Caco-2 (cell line): ENCODE measurements around the gene CNKSR1. TPM values are rescaled to one million over a fixed set of nuclear protein-coding genes. Genes with fewer than 3 reads are reported as not detected.

Source experiments
- BruUV-seq: library from RNA; stranded (reverse); fragments of 400-500 nt; replicated peaks from 2 replicates; lab custom pipeline; 2021; lab: Mats Ljungman, UMichigan
- CTCF ChIA-PET: fragments of 300-600 bp; sonication (Branson Sonifier 250); formaldehyde crosslinking; loops from one replicate; lab custom pipeline; 2022; ENCODE audit warnings: antibody characterized with exemption; lab: Charles Lee
- POLR2A ChIA-PET: fragments of 300-600 bp; sonication (Branson Sonifier 250); formaldehyde crosslinking; loops from one replicate; lab custom pipeline; 2022; ENCODE audit warnings: antibody characterized with exemption; lab: Charles Lee
- DNase-seq, 2 experiments: peaks; one replicate each; pipeline versions ENCODE4 v3.0.0 to v3.0.0-alpha.2; 2020 to 2022
- H3K27me3 ChIP-seq: replicated peaks from 2 replicates; pipeline ENCODE4 v1.6.0; 2011; ENCODE audit warnings: low read length; ENCODE audit not compliant: control insufficient read depth, insufficient read depth
- H3K36me3 ChIP-seq: 2 replicates; pipeline ENCODE4 v1.5.1; 2011; ENCODE audit warnings: low read length; ENCODE audit not compliant: control insufficient read depth, insufficient read depth
- H3K4me1 ChIP-seq: fragments of 250-450 bp; sonication (Bioruptor Pico); 2 replicates; pipeline ENCODE4 v1.5.1; 2020; ENCODE audit warnings: mild to moderate bottlenecking
- H3K4me3 ChIP-seq: 2 replicates; pipeline ENCODE4 v1.5.1; 2011; ENCODE audit warnings: low read depth, mild to moderate bottlenecking, control low read depth, low read length
- H3K9me3 ChIP-seq: fragments of 250-450 bp; sonication (Bioruptor Pico); 2 replicates; pipeline ENCODE4 v1.5.1; 2020; ENCODE audit warnings: mild to moderate bottlenecking, moderate library complexity
- H3K27ac Mint-ChIP-seq: one replicate; pipeline ENCODE4 v1.8.0; 2022; ENCODE audit warnings: mixed read lengths; ENCODE audit not compliant: unreplicated experiment
- H3K27me3 Mint-ChIP-seq: one replicate; pipeline ENCODE4 v1.8.0; 2022; ENCODE audit warnings: mixed read lengths; ENCODE audit not compliant: insufficient read depth, unreplicated experiment
- H3K36me3 Mint-ChIP-seq: one replicate; pipeline ENCODE4 v1.8.0; 2022; ENCODE audit warnings: mild to moderate bottlenecking, mixed read lengths; ENCODE audit not compliant: insufficient read depth, unreplicated experiment
- H3K4me1 Mint-ChIP-seq: one replicate; pipeline ENCODE4 v1.8.0; 2022; ENCODE audit warnings: low read depth, mixed read lengths; ENCODE audit not compliant: unreplicated experiment
- H3K4me3 Mint-ChIP-seq: one replicate; pipeline ENCODE4 v1.8.0; 2022; ENCODE audit warnings: mild to moderate bottlenecking, moderate library complexity, mixed read lengths; ENCODE audit not compliant: unreplicated experiment
- H3K9me3 Mint-ChIP-seq: one replicate; pipeline ENCODE4 v1.8.0; 2022; ENCODE audit warnings: mixed read lengths; ENCODE audit not compliant: unreplicated experiment
- CTCF ChIP-seq, 2 experiments: fragments of 200-600 bp in 1 of 2; IDR thresholded peaks; 1 replicate in 1 of 2; 2 replicates in 1 of 2; pipeline versions ENCODE4 v1.5.1 to v1.8.0; 2011 to 2022; ENCODE audit warnings: antibody characterized with exemption in 1 of 2, control low read depth in 1 of 2, inconsistent platforms in 1 of 2, low read depth in 1 of 2, low read length in 1 of 2, mild to moderate bottlenecking in 1 of 2, moderate library complexity in 1 of 2; ENCODE audit not compliant: insufficient read depth in 1 of 2, severe bottlenecking in 1 of 2, unreplicated experiment in 1 of 2
- intact Hi-C: fragments of 100-400 bp; cut with micrococcal nuclease; formaldehyde crosslinking; loops from one replicate; pipeline ENCODE4 v1.10.0; 2022; ENCODE audit not compliant: unreplicated experiment
- total RNA-seq: library from RNA; stranded (reverse); gene quantifications from 2 replicates; pipeline ENCODE4 v1.2.3, GENCODE V29; 2022

CNKSR1 gene
- total RNA-seq, 1 experiment from 2014 or later, result 16.1 TPM

- POLR2A ChIA-PET, result no interaction called here
- no peaks in the 10 kb centered on the region for H3K27me3 Mint-ChIP-seq
- peaks cover 6% of the 10 kb centered on the region for H3K4me1 Mint-ChIP-seq
- no peaks in the 10 kb centered on the region for H3K9me3 ChIP-seq
- peak within 1 kb of the TSS; percentile 79 for H3K4me3 Mint-ChIP-seq
- TF ChIP-seq CTCF (IDR thresholded peaks at IDR 0.05; ENCODE audit: insufficient read depth in 1 of 2, low read depth in 1 of 2, low read length in 1 of 2, severe bottlenecking in 1 of 2, unreplicated experiment in 1 of 2), result no peak
- no peaks in the 10 kb centered on the region for H3K27me3 ChIP-seq
- no peaks in the 10 kb centered on the region for H3K9me3 Mint-ChIP-seq
- peak within 1 kb of the TSS; percentile 84 for H3K27ac Mint-ChIP-seq
- H3K36me3 ChIP-seq, result no peaks in the 10 kb centered on the region
- peaks cover 9% of the 10 kb centered on the region for H3K36me3 Mint-ChIP-seq
- peak within 1 kb of the TSS; percentile 81 for H3K4me3 ChIP-seq
- no TSS peak for BruUV-seq
- no peak for DNase-seq
- intact Hi-C loops, result loop anchor here (1.0 kb wide), 1 partner anchor 66 kb away; the partner anchor contains the start of gene CEP85
- peaks cover 6% of the 10 kb centered on the region; the same call in 1 of the 2 replicates for H3K4me1 ChIP-seq
- CTCF ChIA-PET, result interaction anchor here (0.6 to 2.1 kb wide), 3 partner anchors 10 to 65 kb away, joined by 5 to 58 read pairs (median 8); partner anchors contain the start of genes CEP85 and CNKSR1
These were observed 8.7 kb upstream of the CNKSR1 start, which contains the start of gene C1orf232 for GRCh38 chr1:26168410-26169197. C1orf232 (minus strand) TSS chr1:26168963; CDS start chr1:26168499, 464 bp downstream.

- no peaks in the 10 kb centered on the region for H3K9me3 Mint-ChIP-seq
- ChIA-PET POLR2A (interaction anchor here (0.7 to 1.8 kb wide), 6 partner anchors 65 to 185 kb away, joined by 3 to 10 read pairs (median 4); partner anchors contain the start of genes CEP85, CRYBG2 and SH3BGRL3), CTCF (interaction anchor here (0.6 to 2.1 kb wide), 12 partner anchors 9 to 133 kb away, joined by 3 to 58 read pairs (median 5); partner anchors contain the start of genes CATSPER4, CEP85, CNKSR1 and FAM110D)
- no peaks in the 10 kb centered on the region for H3K27me3 Mint-ChIP-seq
- no peak for TF ChIP-seq CTCF (IDR thresholded peaks at IDR 0.05; ENCODE audit: insufficient read depth in 1 of 2, low read depth in 1 of 2, low read length in 1 of 2, severe bottlenecking in 1 of 2, unreplicated experiment in 1 of 2)
- no peaks in the 10 kb centered on the region for H3K27me3 ChIP-seq
- intact Hi-C loops, result loop anchor here (1.0 kb wide), 1 partner anchor 65 kb away; the partner anchor contains the start of gene CEP85
- no peak for DNase-seq
- no TSS peak for BruUV-seq
- peak overlapping the region; percentile 81 for H3K4me3 ChIP-seq
- no peaks in the 10 kb centered on the region for H3K36me3 ChIP-seq
- H3K27ac Mint-ChIP-seq, result peak overlapping the region; percentile 84
- peaks cover 6% of the 10 kb centered on the region for H3K4me1 Mint-ChIP-seq
- peaks cover 2% of the 10 kb centered on the region; the same call in 1 of the 2 replicates for H3K4me1 ChIP-seq
- H3K4me3 Mint-ChIP-seq, result peak overlapping the region; percentile 79
- H3K9me3 ChIP-seq, result no peaks in the 10 kb centered on the region
- peaks cover 9% of the 10 kb centered on the region for H3K36me3 Mint-ChIP-seq
These were observed 8.1 kb upstream of the CNKSR1 start for GRCh38 chr1:26169198-26169554.
